IPS DF 6.9 (cell line): ENCODE measurements around the gene NCLN.

Source experiments
- DNase-seq: peaks from one replicate; pipeline ENCODE4 v3.0.0-alpha.2; 2013; ENCODE audit warnings: low read depth, low spot score
- H3K27ac ChIP-seq: one replicate; pipeline ENCODE4 v1.5.1; 2013; ENCODE audit warnings: low read length, control low read depth
- H3K27me3 ChIP-seq: 2 replicates; pipeline ENCODE4 v1.6.1; 2013; ENCODE audit warnings: mild to moderate bottlenecking, low read length; ENCODE audit not compliant: control insufficient read depth, insufficient read depth
- H3K36me3 ChIP-seq: 2 replicates; pipeline ENCODE4 v1.6.1; 2013; ENCODE audit warnings: low read length; ENCODE audit not compliant: control insufficient read depth, insufficient read depth
- H3K4me1 ChIP-seq: 2 replicates; pipeline ENCODE4 v1.6.1; 2013; ENCODE audit warnings: low read length; ENCODE audit not compliant: control insufficient read depth, insufficient read depth
- H3K4me3 ChIP-seq: 2 replicates; pipeline ENCODE4 v1.5.1; 2013; ENCODE audit warnings: mild to moderate bottlenecking, low read length
- H3K9me3 ChIP-seq: 2 replicates; pipeline ENCODE4 v1.6.1; 2013; ENCODE audit warnings: low read length, inconsistent platforms; ENCODE audit not compliant: control insufficient read depth, insufficient read depth
- WGBS: extraction: QIAGEN DNeasy Blood & Tissue Kit; methylation state at CpG from one replicate; pipeline ENCODE4 v1.1.7; 2013; ENCODE audit warnings: mixed read lengths, missing lambda C conversion rate; ENCODE audit not compliant: insufficient read length, insufficient coverage; 5-methylcytosine and 5-hydroxymethylcytosine counted together

NCLN gene

GRCh38 chr19:3245050-3245449 lies 59.3 kb downstream of the NCLN start:
- WGBS: no CpG with 5 or more reads among the region's 9 CpGs
- no peaks in the 10 kb centered on the region for H3K36me3 ChIP-seq

DNA sequence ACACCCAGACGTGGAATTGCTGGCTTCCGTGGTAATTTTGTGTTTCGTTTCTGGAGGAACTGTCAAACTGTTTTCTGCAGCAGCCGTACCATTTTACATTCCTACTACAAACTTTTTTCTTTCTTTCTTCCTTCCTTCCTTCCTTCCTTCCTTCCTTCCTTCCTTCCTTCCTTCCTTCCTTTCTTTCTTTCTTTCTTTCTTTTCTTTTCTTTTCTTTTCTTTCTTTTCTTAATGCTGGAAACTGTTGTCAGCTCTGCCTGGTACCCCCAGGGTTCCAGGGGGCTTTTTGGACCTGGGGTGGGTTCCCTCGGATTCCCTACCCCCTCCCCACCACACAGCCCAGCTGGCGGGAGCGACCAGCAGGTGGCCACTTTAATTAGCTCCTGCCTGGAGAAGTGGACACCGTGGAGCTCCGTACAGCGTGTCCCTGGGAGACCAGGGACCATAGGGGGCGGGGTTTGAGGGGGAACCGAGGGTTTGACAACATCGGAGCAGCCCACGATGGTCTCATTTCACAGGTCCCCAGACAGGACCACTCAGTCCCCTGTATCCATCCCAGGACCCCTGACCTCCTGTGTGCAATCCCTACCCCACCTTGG lies 63.1 kb downstream of the NCLN start:
- Histone ChIP-seq H3K4me3 (no peak overlapping the region), H3K27ac (no peak overlapping the region), H3K9me3 (0 out of 2 replicates have a peak, but pooled peaks cover 2% of the 10 kb centered on the region), H3K36me3 (peaks cover 6% of the 10 kb centered on the region), H3K27me3 (no peaks in the 10 kb centered on the region), H3K4me1 (no peaks in the 10 kb centered on the region)
- no peak for DNase-seq
- WGBS: no CpG with 5 or more reads among the region's 14 CpGs

More at GRCh38 chr19:3245050-3245449, 59.3 kb downstream of the NCLN start:
- Histone ChIP-seq H3K27ac (no peak overlapping the region), H3K4me3 (no peak overlapping the region), H3K4me1 (no peaks in the 10 kb centered on the region), H3K9me3 (no peaks in the 10 kb centered on the region), H3K27me3 (no peaks in the 10 kb centered on the region)
- DNase-seq: no peak

DNA sequence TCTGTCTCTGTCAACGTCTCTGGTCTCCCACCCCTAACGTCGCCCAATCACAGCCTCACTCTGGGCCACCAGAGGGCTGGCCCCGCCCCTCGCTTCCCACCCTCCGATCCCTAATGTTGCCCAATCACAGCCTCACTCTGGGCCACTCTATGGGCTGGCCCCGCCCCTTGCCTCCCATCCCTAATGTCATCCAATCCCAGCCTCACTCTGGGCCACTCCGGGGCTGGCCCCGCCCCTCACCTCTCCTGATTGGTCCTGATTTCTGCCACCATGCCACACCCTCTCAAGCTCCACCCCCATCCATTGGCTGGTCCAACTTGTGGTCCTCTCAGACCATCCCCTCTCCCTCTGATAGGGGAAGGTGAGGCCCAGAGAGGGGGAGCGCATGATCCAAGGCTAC lies 63.7 kb downstream of the NCLN start:
- Histone ChIP-seq H3K27me3 (no peaks in the 10 kb centered on the region), H3K27ac (no peak overlapping the region), H3K4me1 (no peaks in the 10 kb centered on the region), H3K9me3 (0 out of 2 replicates have a peak, but pooled peaks cover 2% of the 10 kb centered on the region), H3K36me3 (peaks cover 6% of the 10 kb centered on the region), H3K4me3 (no peak overlapping the region)
- WGBS: no CpG with 5 or more reads among the region's 10 CpGs
- no peak for DNase-seq

DNA sequence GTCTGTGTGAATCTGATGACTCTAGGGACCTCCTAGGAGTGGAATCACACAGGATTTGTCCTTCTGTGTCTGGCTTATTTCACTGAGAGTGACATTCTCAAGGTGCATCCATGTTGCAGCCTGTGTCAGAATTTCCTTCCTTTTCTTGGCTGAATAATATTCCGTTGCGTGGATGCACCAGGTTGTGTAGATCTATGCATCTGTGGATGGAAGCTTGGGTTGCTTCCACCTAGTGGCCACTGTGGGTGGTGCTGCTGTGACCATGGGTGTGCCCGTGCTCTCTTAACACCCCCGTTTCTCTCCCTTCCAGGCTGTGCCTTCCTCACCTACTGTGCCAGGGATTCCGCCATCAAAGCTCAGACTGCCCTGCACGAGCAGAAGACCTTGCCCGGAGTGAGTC lies 64.9 kb downstream of the NCLN start:
- Histone ChIP-seq H3K9me3 (0 out of 2 replicates have a peak, but pooled peaks cover 2% of the 10 kb centered on the region), H3K4me1 (no peaks in the 10 kb centered on the region), H3K27me3 (no peaks in the 10 kb centered on the region), H3K4me3 (no peak overlapping the region), H3K27ac (no peak overlapping the region), H3K36me3 (peaks cover 6% of the 10 kb centered on the region)
- no CpG with 5 or more reads among the region's 7 CpGs for WGBS
- no peak for DNase-seq

- 0 out of 2 replicates have a peak, but pooled peaks cover 2% of the 10 kb centered on the region for H3K9me3 ChIP-seq
- WGBS: no CpG with 5 or more reads among the region's 8 CpGs
- no peak for DNase-seq
- peaks cover 6% of the 10 kb centered on the region for H3K36me3 ChIP-seq
- H3K4me1 ChIP-seq: no peaks in the 10 kb centered on the region
- H3K27ac ChIP-seq: no peak overlapping the region
- H3K4me3 ChIP-seq: no peak overlapping the region
- no peaks in the 10 kb centered on the region for H3K27me3 ChIP-seq
Observed at GRCh38 chr19:3251229-3251628, 65.5 kb downstream of the NCLN start.

DNA sequence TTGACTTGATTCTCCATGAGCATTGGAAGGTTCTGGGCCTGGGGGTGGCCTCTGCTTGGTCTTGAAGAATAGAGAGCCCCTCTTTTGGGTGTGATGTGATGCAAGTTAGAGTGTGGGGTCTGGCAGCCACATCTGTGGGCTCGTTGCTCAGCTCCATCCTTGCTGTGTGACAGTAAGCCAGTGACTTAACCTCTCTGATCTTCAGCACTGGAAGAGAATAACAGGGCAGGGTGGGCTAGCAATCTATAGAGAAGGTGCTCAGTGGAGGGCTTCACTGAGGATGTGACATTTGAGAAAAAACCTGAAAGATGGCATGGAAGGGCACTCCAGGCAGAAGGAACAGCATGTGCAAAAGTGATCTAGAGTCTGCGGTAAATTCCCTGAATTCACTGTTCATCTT lies 66.9 kb downstream of the NCLN start:
- 0 out of 2 replicates have a peak, but pooled peaks cover 2% of the 10 kb centered on the region for H3K9me3 ChIP-seq

GRCh38 chr19:3253270-3253669 lies 67.5 kb downstream of the NCLN start:
- peaks cover 6% of the 10 kb centered on the region for H3K36me3 ChIP-seq
- H3K27ac ChIP-seq: no peak overlapping the region
- 0 out of 2 replicates have a peak, but pooled peaks cover 2% of the 10 kb centered on the region for H3K9me3 ChIP-seq
- no peak overlapping the region for H3K4me3 ChIP-seq
- no CpG with 5 or more reads among the region's 3 CpGs for WGBS
- H3K27me3 ChIP-seq: no peaks in the 10 kb centered on the region
- no peak for DNase-seq
- H3K4me1 ChIP-seq: no peaks in the 10 kb centered on the region

More for the DNA sequence above, 66.9 kb downstream of the NCLN start:
- H3K4me3 ChIP-seq: no peak overlapping the region
- no peak overlapping the region for H3K27ac ChIP-seq
- WGBS: no CpG with 5 or more reads among the region's 2 CpGs
- H3K4me1 ChIP-seq: no peaks in the 10 kb centered on the region
- no peaks in the 10 kb centered on the region for H3K27me3 ChIP-seq
- no peak for DNase-seq
- H3K36me3 ChIP-seq: peaks cover 6% of the 10 kb centered on the region

- H3K9me3 ChIP-seq: 0 out of 2 replicates have a peak, but pooled peaks cover 2% of the 10 kb centered on the region
- H3K36me3 ChIP-seq: peaks cover 6% of the 10 kb centered on the region
- no peak overlapping the region for H3K27ac ChIP-seq
- H3K27me3 ChIP-seq: no peaks in the 10 kb centered on the region
- no peak for DNase-seq
- no peak overlapping the region for H3K4me3 ChIP-seq
- no peaks in the 10 kb centered on the region for H3K4me1 ChIP-seq
Observed at GRCh38 chr19:3254520-3254919, 68.8 kb downstream of the NCLN start.

DNA sequence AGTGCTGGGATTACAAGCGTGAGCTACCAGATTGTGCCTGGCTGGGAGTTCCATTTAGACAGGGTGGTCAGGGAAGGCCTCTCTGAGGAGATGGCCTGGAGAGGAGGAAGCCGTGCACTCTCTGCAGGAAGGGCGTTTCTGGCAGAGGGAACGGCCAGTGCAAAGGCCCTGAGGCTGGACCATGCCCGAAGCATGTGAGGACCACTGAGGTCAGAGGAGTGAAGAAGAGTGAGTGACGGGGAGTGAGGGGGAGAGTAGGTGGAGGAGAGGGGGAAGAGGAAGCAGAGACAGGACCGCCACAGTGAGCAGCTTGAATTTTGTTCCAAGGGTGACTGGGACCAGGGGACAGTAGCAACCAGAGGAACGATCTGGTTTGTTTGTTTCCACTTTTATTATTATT lies 71.3 kb downstream of the NCLN start:
- Histone ChIP-seq H3K27me3 (no peaks in the 10 kb centered on the region), H3K27ac (no peak overlapping the region), H3K4me3 (no peak overlapping the region), H3K9me3 (0 out of 2 replicates have a peak, but pooled peaks cover 2% of the 10 kb centered on the region), H3K36me3 (peaks cover 6% of the 10 kb centered on the region), H3K4me1 (no peaks in the 10 kb centered on the region)
- no peak for DNase-seq
- no CpG with 5 or more reads among the region's 8 CpGs for WGBS
